ENCODE results near the gene FBXW8.
"Not testable (repeated sequence)": the region's sequence is repeated elsewhere in the genome, so short reads cannot be mapped to it uniquely, and the experiment has no call there.

FBXW8 gene

DNA sequence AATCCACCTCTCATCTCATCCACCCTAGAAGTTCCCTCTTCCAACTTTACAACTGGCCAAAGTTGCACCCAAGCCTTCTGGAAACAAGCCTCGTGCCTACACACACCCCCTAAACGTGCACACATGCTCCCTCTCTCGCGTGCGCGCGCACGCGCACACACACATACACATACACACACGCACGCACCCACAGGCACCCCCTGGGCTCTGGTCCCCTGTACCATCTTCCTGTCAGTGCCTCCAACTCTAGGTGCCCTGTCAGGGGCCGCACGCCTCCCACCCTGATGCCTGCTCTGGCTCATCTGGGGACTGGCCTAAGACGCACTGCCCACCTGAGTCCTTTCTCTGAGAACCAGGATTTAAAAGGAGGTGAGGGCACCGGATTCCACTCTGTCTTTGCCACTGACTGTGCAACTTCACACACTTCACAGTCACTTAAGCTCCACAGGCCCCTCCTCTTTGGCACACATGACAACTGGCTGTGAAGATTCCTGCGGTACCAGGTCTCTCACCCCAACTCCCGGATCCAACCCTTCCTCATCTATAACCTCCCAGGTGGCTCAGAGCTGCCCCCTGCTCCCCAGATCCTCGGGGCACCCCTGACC, 142.9 kb downstream of the FBXW8 start:
- no peak for DNase-seq (ENCODE audit: low read depth)

GRCh38 chr12:117054279-117054678, 143.5 kb downstream of the FBXW8 start:
- DNase-seq (ENCODE audit: low read depth): no peak

GRCh38 chr12:117057626-117058025, 146.9 kb downstream of the FBXW8 start:
- not testable (repeated sequence) for DNase-seq (ENCODE audit: low read depth)

DNA sequence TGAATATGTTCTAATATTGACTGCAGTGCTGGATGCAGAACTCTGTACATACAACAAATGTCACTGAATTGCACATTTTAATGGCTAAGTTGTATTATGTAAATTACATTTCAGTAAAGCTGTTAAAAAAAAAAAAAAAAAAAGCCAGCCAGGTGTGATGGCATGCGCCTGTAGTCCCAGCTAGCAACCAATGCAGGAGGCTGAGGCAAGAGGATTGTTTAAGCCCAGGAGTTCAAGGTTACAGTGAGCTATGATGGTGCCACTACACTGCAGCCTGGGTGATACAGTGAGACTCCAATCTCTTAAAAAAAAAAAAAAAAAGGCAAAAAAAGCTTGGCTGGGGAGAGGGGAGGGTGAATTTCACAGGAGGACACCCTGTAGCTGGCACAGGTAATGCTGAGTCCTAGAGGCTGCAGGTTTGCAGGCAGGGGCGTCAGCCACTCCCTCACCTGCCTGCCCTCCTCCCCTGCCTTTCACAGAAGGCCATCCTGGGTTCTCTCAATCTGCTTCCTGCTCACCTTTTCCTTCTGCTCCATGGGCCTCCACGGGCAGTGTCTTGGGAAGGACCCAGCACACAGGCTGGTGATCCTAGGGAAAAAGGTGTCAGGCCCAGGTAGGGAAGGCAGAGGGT, 147.8 kb downstream of the FBXW8 start:
- no peak for DNase-seq (ENCODE audit: low read depth)

GRCh38 chr12:117059156-117059555, 148.4 kb downstream of the FBXW8 start:
- no peak for DNase-seq (ENCODE audit: low read depth)

DNA sequence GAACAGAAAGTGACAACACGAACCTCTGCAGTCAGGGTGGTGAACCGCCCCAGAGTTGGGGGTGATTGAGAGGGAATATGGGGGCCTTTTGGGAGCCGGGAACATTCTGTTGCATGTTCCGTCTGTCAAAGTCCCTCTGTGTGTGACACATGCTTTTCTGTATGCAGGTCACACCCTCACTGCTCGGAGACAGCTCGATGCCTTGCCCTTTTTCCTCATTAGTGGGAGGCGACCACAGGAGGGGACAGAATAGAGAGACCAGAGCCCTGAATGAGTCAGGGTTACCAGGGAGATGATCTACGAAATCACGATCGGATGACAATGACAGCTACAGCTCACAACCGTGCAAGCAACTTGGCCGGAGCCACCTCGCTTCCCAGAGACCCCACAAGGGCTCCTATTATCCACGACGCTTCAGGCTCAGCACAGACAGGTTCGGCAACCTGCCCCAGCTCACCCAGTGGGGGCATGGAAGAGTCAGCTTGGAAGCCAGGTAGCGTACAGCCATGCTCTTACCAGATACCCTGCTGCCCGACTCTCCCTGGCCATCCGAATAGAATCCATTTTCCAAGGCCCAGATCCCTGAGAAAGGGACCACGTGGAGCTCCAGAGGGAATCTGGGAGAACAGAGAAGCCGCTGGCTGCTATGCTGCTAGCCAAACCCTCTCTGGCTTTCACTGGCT, 149.6 kb downstream of the FBXW8 start:
- no peak for DNase-seq (ENCODE audit: low read depth)

- no peak for DNase-seq (ENCODE audit: low read depth)
These were observed 150.2 kb downstream of the FBXW8 start for GRCh38 chr12:117060929-117061305.

DNA sequence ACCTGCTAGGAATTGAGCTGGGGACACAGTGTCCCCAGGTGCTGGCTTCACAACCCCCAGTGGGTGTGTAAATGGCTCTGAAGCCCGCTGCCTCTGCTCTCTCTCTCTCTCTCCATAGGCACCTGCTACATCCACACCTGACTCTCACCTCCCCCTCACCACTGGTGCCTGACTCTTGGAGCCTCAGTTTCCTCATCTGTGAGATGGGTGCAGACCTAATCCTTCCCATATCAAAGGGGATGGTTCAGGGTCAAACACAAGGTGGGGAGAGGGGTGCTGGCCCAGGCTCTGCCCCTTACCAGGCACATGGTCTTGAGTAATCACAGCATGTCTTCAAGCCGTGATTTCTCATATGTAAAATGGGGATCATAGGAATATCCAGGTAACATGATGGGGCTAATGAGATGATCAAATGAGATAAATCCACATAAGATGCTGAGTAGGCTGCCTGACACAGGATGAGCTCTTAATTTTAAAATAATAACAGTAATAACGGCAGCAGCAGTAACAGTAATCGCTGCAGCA, 150.9 kb downstream of the FBXW8 start:
- no peak for DNase-seq (ENCODE audit: low read depth)

DNA sequence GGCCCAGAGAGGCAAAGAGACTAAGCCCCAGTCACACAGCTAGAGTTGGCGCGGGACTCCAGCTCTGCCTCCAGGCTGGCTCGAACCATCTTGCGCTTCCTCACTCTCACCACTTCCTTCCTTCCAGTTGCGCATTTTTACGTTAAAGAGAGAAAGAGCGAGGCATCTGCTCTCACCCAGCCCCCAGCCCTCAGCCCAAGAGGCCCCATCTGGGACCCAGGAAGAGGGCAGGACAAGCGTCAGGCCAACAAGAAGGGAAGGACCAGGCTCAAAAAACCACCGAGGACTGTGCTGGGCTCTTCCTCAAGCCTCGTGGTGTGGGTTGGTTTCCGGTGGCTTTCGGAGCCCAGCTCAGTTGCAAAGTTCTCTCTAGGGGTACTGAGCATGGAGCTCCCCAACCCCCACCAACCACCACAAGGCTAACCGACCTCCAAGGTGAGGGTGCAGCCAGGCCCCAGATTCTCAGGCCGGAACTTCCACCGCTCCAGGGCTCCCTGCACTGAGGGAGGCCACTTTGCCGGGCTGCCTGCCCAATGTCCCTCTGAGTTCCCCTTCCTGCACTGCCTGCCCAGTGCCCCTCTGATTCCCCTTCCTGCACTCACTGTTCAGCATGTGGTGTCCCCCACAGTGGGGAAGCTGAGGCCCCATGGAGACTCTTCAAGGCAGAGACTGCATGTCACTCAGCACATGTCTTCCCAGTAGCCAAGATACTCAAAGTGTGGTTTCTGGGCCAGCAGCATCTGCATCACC, 152.6 kb downstream of the FBXW8 start:
- no peak for DNase-seq (ENCODE audit: low read depth)

DNA sequence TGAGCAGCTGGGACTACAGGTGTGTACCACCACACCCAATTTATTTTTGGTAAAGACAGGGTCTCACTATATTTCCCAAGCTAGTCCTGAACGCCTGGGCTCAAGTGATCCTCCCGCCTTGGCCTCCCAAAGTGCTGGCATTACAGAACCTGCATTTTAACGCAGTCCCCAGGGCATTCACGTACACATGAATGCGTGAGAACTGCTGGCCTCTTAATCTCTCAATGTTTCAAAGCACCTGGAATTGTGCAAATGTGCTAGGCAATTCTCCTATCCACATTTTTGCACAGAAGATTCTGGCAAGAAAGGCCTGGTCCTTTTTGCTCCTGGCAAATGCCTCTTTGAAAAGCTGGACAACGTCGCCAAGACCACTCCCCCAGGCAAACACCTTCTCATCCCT, 153.3 kb downstream of the FBXW8 start:
- no peak for DNase-seq (ENCODE audit: low read depth)

DNA sequence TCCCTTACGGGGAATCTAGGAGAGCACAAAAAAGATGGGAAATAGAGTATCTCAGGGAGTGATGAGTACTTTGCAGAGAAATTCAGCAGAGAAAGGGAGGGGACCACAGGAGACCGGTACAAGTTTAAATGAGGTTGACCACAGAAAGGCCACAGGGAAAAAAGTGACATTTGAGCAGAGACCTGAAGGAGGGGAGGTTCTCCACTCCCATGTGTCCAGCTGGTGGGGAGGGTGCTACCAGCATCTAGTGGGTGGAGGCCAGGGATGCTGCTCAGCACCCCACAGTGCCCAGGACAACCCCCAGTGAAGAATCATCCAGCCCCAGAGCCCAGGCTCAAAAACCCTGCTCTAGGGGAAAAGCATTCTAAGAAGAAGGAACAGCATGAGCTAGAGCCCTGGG, 153.8 kb downstream of the FBXW8 start:
- DNase-seq (ENCODE audit: low read depth): no peak

DNA sequence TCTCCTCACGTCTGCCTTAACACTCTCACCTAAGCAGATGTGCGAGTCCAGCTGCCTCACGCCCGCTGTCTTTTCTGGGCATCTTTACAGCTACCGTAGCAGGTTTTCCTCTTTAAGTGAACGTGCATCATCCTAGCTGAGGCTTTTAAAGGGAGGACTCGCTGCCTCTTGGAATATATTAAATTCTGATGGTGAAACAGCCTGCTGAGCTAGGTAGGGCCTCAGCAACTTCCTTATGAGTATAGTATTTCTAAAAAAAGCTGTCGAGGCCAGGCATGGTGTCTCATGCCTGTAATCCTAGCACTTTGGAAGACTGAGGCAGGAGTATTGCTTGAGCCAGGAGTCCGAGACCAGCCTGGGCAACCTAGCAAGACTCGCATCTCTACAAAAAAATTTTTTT, 156.3 kb downstream of the FBXW8 start:
- no peak for DNase-seq (ENCODE audit: low read depth)

GRCh38 chr12:117067638-117068037, 156.9 kb downstream of the FBXW8 start:
- no peak for DNase-seq (ENCODE audit: low read depth)

GRCh38 chr12:117068492-117068891, 157.7 kb downstream of the FBXW8 start:
- no peak for DNase-seq (ENCODE audit: low read depth)

DNA sequence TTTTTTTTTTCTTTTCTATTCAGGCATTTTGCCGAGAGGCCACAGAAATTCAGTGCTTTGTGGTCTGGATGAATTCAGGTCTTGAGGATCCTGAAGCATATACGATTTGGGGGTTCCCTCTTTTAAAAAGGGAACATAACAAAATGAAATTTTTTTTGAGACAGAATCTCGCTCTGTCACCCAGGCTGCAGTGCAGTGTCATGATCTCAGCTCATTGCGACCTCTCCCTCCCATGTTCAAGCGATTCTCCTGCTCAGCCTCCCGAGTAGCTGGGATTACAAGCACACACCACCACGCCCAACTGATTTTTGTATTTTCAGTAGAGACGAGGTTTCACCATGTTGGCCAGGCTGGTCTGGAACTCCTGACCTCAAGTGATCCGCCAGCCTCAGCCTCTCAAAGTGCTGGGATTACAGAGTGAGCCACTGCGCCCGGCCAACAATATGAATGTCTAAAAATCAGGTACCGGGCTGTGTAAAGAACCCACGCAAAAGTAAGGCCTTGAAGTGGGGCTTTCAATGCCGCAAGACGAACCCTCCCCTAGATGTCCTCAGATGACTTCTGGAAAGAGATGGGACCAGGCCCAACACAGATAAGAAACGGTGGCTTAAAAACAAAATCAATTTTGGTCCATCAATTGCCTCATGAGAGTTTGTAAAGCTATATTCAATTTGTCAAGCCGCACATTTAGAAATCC, 158.5 kb downstream of the FBXW8 start:
- DNase-seq (ENCODE audit: low read depth): no peak

DNA sequence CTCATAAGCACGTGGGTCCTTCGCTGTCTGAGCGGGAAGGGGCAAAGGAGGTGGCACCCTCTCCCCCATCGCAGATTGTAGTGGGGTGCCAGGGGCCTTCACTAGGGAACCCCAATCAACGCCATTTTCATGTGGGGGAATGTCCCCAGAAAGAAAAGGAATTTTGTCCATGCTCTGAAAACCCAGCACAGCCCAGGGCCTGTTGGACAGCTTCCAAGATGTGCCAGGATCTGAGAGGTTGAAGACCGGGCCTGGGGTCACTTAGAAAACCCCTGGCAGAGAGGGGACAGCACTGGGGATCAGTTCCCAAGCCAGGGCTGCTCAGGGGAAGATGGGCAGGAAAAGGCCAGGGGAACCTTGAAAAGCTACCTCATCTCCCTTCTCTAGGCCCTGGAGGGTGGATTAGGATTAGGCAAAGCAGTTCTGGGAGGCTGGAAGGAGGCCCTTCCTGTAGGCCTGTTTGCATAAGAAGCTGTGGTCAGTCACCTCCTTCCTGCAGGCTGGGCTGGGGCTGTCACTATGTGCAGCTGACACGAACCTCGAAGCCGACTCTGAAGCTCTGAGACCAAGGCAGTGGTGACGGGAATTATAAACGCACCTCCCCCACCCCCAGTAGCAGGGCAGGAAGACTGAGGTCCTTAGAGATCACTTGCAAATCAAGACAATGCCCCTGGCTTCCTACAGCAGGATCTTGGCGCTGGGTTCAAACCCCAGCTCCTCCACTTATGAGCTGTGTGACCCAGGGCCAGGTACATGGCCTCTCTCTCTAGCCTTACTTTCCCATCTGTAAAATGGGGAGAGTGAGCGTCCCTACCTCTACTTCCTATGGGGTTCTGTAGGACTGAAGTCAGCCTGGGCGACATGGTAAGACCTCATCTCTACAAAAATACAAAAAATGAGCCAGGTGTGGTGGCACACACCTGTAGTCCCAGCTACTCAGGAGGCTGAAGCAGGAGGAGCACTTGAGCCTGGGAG, 159.5 kb downstream of the FBXW8 start:
- no peak for DNase-seq (ENCODE audit: low read depth)

DNA sequence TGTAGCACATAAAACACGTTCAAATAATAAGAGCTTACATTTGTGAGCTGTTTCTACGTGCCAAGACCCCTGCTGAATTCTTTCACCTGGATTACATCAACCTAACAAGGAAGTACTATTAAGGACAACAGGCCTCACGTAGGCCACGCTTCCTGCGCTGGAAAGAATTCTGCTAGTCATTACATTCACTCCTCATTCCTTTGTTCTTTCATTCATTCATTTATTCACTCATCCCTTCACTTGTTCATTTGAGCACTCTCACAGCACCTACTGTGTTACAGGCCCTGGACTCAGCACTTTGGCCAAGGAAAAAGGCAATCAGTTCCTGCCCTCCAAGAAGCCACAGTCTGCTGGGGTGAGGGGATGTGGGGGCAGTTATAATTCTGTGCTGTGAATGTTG, 160.3 kb downstream of the FBXW8 start:
- DNase-seq (ENCODE audit: low read depth): no peak

DNA sequence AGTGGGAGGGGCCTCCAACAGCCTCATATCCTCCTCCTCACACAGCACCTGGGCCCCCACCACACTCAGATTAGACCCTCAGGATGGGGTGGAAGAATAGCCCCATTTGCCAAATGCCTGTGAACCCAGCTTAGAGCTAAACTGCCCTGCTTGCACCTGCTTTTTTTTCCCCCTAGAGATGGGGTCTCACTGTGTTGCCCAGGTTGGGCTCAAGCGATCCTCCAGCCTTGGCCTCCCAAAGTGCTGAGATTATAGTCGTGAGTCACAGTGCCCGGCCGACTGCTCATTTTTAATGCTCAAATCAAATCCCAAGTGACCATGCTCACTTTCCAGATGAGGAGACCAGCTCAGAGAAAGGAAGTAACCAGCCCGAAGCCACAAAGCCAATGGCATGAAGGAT, 161.4 kb downstream of the FBXW8 start:
- no peak for DNase-seq (ENCODE audit: low read depth)

DNA sequence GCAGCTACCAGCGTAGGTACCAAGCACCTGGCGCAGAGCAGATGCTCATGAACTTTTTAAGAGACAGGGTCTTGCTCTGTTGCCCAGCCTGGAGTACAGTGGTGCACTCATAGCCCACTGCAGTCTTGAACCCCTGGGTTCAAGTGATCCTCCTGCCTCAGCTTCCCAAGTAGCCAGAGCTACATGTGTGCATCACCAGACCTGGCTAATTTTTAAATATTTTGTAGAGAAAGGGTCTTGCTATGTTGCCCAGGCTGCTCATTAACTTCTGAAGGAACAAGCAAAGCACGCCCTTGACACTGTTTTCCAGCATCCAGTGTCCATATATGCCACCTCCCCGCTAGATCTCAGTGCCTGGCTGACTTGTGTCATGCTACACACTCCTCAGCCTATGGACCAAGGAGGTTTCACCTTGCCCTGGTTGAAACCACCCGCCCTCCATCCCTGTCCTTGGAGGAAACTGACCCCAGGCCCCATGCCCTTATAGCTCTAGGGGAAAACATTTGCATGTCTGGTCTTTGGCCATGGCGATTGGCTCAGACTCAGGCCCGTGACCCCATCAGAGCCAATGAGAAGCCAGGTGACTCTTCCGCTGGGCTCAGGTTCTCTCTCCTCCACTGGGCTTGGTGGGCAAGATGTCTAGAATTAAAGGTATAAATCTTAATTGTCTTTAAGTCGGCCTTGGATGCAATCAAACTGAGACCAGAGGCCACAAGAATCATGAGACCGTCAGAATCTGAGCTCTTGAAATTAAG, 162.2 kb downstream of the FBXW8 start:
- no peak for DNase-seq (ENCODE audit: low read depth)

DNA sequence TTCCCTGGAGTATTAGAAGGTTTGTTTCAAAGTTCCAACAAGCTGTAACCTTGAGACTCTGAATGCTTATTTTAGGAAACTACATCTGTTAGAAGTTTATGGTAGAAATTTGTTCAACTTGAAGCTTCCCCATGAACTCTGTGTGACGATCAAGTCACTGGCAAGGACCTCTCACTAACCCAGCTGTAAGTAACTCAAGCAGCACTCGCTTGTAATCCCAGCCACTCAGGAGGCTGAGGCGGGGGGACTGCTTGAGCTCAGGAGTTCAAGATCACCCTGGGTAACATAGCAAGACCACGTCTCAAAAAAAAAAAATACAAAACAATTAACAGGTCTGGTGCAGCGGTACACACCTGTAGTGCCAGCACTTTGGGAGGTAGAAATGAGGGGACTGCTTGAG, 162.9 kb downstream of the FBXW8 start:
- no peak for DNase-seq (ENCODE audit: low read depth)
